HTERT RPE-1 (cell line): ENCODE results near the gene CALHM5.

Source experiments
- in situ Hi-C: fragments of 300-500 bp; cut with MboI; formaldehyde crosslinking; loops from 4 replicates; pipeline ENCODE4 v1.14.3; 2020; ENCODE audit warnings: low sequenced_read_pairs

Gene CALHM5

GRCh38 chr6:116507324-116507723 is 4.1 kb upstream of the CALHM5 start:
- in situ Hi-C loops, result no loop called here

GRCh38 chr6:116508527-116508926 is 2.9 kb upstream of the CALHM5 start:
- in situ Hi-C loops, result no loop called here

- in situ Hi-C loops, result no loop called here
Observed at GRCh38 chr6:116512111-116512559, 696 bp downstream of the CALHM5 start.

GRCh38 chr6:116512734-116513133 is 1.3 kb downstream of the CALHM5 start:
- in situ Hi-C loops, result no loop called here

GRCh38 chr6:116513224-116513875 is 1.9 kb downstream of the CALHM5 start:
- in situ Hi-C loops, result no loop called here

GRCh38 chr6:116514111-116514510 is 2.7 kb downstream of the CALHM5 start:
- in situ Hi-C loops, result no loop called here

GRCh38 chr6:116515141-116515540 is 3.7 kb downstream of the CALHM5 start:
- in situ Hi-C loops, result no loop called here

DNA sequence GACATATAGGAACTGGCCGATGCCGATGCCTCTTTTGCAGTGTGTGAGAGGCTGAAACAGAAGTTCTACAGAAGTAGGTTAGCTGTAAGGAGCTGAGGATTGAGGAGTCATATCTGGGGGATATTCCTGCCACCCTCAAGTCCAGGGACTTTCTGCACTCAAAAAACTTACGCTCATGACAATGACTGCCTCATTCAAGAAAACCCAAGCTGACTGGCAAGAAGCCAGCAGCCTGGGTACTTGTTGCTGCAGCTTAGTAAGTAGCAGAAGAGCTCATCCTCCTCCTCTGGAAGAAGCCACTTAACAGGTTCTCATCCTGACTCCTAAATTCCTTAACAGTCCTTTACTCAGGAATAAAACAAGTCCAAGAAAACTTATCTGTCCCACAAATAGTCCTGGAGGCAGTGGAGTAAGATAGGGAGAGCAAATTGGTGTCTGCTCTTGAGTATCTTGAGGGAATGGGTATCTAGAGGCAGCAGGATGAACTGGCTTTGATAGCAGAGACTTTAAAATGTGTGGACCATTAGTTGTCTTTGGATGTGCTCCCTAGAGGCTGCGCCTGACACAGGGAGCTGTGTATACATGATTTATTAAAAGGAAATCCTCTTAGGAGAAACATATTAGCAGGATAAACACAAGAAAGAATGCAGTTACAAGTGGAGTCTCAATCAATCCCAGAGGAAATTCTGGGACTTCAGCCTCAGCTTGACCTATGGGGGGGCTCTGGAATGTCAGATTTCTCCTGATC is 7.4 kb downstream of the CALHM5 start:
- in situ Hi-C loops, result no loop called here

- in situ Hi-C loops, result no loop called here
Observed at GRCh38 chr6:116522896-116523295, 11.5 kb downstream of the CALHM5 start.

DNA sequence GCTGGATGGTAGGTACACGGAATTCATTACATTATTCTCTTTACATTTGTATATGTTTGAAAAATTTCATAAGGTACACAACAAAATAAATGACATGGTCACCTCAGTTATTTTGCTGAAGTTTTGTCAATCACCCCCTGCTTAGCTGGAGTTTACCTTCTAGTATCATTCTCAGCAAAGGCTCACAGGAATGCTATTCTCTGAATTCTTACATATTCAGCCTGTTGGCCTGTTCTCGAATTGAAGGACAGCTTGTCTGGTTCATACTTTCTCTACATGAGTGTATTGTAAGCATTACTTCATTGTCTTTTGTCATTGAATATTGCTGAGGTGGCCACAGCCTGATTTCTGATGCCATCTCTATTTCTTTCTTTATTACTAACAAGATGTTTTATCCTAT is 12.8 kb downstream of the CALHM5 start:
- in situ Hi-C loops, result no loop called here

- in situ Hi-C loops, result no loop called here
Observed at GRCh38 chr6:116528133-116528532, 16.7 kb downstream of the CALHM5 start.

DNA sequence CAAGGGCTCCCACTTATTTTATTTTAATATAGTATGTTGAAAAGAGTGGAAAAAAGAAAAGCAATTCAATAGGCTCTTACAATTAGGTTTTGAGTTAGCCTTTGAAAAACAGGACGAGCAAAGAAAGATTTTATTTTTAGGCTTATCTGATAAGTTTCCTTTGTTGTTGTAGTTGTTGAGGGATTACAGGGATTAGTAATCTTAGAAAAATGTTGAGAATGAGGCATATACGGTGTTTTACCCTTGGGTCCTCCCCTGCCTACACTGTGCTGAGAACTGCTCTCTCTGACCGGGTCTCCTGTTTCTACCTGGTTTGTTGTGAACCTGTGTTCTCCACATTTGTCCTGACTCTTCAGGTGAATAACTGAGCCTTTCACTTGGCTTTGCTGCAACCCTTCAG is 17.3 kb downstream of the CALHM5 start:
- in situ Hi-C loops, result no loop called here

DNA sequence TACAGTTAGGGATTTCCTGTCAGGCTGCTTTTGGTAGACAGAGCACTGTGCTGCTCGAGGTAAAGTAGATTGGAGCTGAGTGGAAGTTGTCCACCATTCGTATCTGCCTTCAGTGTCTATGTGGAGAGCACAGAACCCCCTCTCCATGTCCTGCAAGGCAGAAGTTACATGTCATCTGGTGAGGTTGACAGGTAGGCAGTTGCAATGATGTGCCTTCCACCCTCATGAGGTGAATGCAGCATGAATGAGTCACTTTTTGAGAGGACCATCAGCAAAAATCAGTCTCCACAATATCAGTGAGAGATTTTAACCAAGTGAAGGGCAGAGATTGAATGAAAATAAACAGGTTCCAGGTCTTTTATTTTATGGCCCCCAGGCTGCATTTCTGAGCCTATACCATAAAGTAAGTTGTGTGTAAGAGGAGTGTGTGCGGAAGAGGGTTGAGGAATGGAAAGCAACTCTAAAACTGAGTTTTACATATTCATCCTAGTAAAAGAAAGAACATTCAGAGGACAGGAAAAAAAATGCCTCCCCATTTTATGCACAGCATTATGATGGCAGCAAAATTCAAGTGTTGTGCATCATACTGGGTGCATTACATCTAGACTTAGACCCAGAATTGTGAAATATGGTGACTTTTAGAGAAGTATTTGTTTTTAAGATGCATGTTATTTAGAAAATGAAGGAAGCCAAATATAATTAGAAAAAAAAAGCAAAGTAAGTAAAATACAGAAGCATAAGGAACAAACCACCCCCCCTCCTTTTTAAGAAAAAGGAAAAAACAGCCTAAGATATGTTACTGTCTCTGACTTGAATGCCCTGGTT is 18.2 kb downstream of the CALHM5 start:
- in situ Hi-C loops, result no loop called here

DNA sequence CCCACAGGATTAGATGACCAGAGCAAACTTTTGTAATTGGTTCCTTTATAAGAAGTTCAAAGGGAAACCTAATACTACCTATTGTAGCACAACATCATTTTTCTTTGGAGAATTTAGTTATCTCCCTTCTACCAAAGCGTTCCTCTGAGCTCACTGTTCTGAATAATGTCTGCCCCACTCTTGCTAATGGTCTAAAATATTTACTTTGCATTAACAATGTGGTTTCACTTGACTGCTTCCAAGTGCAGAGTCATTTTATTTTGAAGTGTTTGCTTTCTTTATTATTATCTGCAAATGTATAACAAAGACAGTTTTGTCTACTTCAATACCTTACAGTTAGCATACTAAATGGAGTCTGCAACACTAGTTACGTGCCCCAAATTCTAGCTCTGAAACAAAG is 19.0 kb downstream of the CALHM5 start:
- in situ Hi-C loops, result no loop called here

- in situ Hi-C loops, result no loop called here
Observed at GRCh38 chr6:116531675-116532570, 20.5 kb downstream of the CALHM5 start.

- in situ Hi-C loops, result no loop called here
Observed at GRCh38 chr6:116533233-116533957, 22.0 kb downstream of the CALHM5 start.

GRCh38 chr6:116535109-116535508 is 23.7 kb downstream of the CALHM5 start:
- in situ Hi-C loops, result no loop called here

- in situ Hi-C loops, result no loop called here
Observed at GRCh38 chr6:116536216-116536621, 24.8 kb downstream of the CALHM5 start.

- in situ Hi-C loops, result no loop called here
Observed at GRCh38 chr6:116542426-116542825, 31.0 kb downstream of the CALHM5 start.

- in situ Hi-C loops, result no loop called here
Observed at GRCh38 chr6:116543149-116543548, 31.7 kb downstream of the CALHM5 start.
